ENCODE data around the gene CFAP91. TPM values are rescaled to one million over a fixed set of nuclear protein-coding genes. Genes with fewer than 3 reads are reported as not detected.
A peak's percentile ranks its signal among the peaks of the same experiment; 100 is the strongest.

Gene CFAP91
- total RNA-seq, 1 experiment from 2014 or later = not detected

DNA sequence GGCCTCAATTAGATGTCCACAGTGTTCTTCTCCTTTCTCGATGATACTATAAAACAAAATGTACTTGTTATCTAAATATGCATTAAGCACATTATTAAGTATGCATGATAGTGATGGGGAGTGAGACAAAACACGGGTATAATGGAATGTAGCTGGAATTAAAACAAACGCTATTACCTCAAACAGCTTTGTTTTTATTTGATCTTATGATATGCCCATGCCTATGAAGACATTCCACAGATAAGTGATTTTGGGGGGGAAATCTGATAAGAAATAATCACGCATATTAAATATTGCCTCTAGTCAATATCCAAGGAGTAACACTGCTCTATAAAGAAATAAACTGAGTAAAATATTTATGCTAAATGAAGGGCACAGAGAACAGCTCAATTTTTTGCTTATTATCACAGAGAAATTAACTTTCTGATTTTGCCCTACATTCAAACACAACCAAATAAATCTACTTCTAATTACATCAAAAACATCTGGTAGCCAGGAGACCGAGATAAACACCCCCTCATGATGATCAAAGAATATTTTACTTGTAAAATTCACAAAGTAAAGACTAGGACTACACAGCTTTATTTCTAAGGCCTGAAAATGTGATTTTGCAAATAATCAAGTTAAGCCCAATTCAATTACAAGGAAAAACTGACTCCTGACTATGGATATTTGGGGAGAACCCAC, 27.5 kb upstream of the CFAP91 start:
- peaks cover 48% of the 10 kb centered on the region for H3K36me3 Mint-ChIP-seq (ENCODE audit: insufficient read depth, unreplicated experiment)
- BruUV-seq (replicated peaks) = no TSS peak
- H3K9me3 Mint-ChIP-seq (ENCODE audit: unreplicated experiment) = no peaks in the 10 kb centered on the region
- ChIA-PET POLR2A (interaction anchor here (0.6 to 4.6 kb wide), 8 partner anchors 11 to 893 kb away, joined by 3 to 59 read pairs (median 9); partner anchors contain the start of genes B4GALT4, TIMMDC1 and TMEM39A), CTCF (interaction anchor here (0.5 to 1.1 kb wide), 6 partner anchors 11 to 989 kb away, joined by 3 to 5 read pairs (median 3); no protein-coding TSS in a partner anchor)
- intact Hi-C loops (cut with micrococcal nuclease) = loop anchor here (10.0 kb wide), 2 partner anchors 151 to 181 kb away; partner anchors contain the start of gene TIMMDC1
- H3K27me3 Mint-ChIP-seq (ENCODE audit: insufficient read depth, unreplicated experiment) = no peaks in the 10 kb centered on the region
- peaks cover 8% of the 10 kb centered on the region for H3K4me1 Mint-ChIP-seq (ENCODE audit: insufficient read depth, unreplicated experiment)
- TF ChIP-seq, protein P1, sequence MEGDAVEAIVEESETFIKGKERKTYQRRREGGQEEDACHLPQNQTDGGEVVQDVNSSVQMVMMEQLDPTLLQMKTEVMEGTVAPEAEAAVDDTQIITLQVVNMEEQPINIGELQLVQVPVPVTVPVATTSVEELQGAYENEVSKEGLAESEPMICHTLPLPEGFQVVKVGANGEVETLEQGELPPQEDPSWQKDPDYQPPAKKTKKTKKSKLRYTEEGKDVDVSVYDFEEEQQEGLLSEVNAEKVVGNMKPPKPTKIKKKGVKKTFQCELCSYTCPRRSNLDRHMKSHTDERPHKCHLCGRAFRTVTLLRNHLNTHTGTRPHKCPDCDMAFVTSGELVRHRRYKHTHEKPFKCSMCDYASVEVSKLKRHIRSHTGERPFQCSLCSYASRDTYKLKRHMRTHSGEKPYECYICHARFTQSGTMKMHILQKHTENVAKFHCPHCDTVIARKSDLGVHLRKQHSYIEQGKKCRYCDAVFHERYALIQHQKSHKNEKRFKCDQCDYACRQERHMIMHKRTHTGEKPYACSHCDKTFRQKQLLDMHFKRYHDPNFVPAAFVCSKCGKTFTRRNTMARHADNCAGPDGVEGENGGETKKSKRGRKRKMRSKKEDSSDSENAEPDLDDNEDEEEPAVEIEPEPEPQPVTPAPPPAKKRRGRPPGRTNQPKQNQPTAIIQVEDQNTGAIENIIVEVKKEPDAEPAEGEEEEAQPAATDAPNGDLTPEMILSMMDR (IDR thresholded peaks at IDR 0.05; ENCODE audit: unreplicated experiment) = no peak
- peak overlapping the region; percentile 91 for H3K27ac Mint-ChIP-seq (ENCODE audit: low read depth, unreplicated experiment)
- peak overlapping the region; percentile 79 for H3K4me3 Mint-ChIP-seq (ENCODE audit: unreplicated experiment)
- DNase-seq (ENCODE audit: unreplicated experiment) = no peak

DNA sequence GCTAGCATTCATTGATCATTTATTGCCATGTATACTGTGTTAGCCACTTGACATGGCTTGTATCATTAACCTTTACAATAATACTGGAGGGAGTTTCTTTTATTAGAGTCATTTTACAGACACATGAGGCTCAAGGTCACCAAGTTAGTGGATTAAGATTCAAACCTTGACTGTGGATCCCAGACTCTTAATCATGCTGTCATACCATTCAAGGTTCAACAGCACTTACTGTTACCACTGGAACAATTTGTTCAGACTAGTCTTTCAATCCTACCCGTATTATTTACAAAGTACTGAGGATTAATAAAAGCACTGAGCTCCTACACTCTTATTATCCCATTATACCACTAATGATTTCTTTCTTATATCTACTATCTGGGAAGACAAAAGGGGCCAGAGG, 26.8 kb upstream of the CFAP91 start:
- peak overlapping the region; percentile 91 for H3K27ac Mint-ChIP-seq (ENCODE audit: low read depth, unreplicated experiment)
- H3K4me1 Mint-ChIP-seq (ENCODE audit: insufficient read depth, unreplicated experiment) = peaks cover 8% of the 10 kb centered on the region
- BruUV-seq (replicated peaks) = no TSS peak
- H3K36me3 Mint-ChIP-seq (ENCODE audit: insufficient read depth, unreplicated experiment) = peaks cover 46% of the 10 kb centered on the region
- intact Hi-C loops (cut with micrococcal nuclease) = loop anchor here (2.0 to 10.0 kb wide), 3 partner anchors 151 to 213 kb away; partner anchors contain the start of genes TIMMDC1 and TMEM39A
- ChIA-PET CTCF (interaction anchor here (0.5 to 1.3 kb wide), 7 partner anchors 14 to 990 kb away, joined by 3 to 4 read pairs (median 3); partner anchors contain the start of gene TIMMDC1), POLR2A (interaction anchor here (0.6 to 4.6 kb wide), 12 partner anchors 12 to 894 kb away, joined by 3 to 59 read pairs (median 6); partner anchors contain the start of genes B4GALT4, POGLUT1, TIMMDC1 and TMEM39A)
- TF ChIP-seq, protein P1 (IDR thresholded peaks at IDR 0.05; ENCODE audit: unreplicated experiment) = no peak
- H3K27me3 Mint-ChIP-seq (ENCODE audit: insufficient read depth, unreplicated experiment) = no peaks in the 10 kb centered on the region
- peak overlapping the region; percentile 79 for H3K4me3 Mint-ChIP-seq (ENCODE audit: unreplicated experiment)
- DNase-seq (ENCODE audit: unreplicated experiment) = no peak
- no peaks in the 10 kb centered on the region for H3K9me3 Mint-ChIP-seq (ENCODE audit: unreplicated experiment)

DNA sequence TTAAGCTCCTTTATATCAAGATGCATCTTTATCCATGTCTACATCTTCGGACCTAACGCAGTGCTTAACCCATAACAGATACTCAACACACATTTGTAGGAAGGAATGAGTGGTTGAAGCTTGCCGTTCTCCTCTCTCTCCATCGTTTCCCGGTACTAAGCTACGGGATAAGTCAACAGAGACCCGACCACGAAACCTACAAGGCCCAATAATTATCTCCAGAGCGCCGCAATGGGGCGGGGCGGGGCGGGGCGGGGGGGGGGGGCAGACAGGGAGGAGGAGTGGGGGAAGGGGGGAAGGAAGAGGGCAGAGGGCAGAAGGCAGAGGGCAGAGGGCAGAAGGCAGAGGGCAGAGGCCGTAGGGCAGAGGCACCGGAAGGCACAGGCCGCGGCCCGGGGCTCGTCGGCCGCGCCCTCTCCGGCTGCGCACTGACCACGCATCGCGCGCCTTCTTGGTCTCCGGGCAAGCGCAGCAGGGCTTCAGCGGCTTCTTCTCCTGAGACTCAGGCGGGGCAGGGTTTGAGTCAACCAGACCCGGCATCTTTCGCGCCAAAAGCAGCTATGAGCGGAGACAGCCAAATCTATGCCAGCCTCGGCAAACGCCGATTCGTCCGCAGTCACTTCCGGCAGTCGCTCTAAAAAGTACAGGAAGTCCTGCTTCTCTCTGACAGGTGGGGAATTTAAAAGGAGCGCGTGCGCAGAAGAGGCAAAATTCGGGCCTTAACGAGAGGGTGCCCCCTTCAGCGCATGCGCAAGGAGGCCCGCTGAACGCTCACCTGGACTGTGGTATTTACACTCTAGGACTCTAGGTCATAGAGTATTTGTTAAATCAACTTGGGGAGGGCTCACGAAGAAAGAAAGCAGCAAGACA, 25.8 kb upstream of the CFAP91 start, which contains the start of gene COX17:
COX17 (minus strand) TSS at position 636 of the 870 bp plus-strand sequence; CDS start at position 540, 96 bp downstream.
- peak; percentile 98 for DNase-seq (ENCODE audit: unreplicated experiment)
- H3K4me1 Mint-ChIP-seq (ENCODE audit: insufficient read depth, unreplicated experiment) = peaks cover 8% of the 10 kb centered on the region
- TF ChIP-seq, protein P1 (IDR thresholded peaks at IDR 0.05; ENCODE audit: unreplicated experiment) = no peak
- peaks cover 41% of the 10 kb centered on the region for H3K36me3 Mint-ChIP-seq (ENCODE audit: insufficient read depth, unreplicated experiment)
- BruUV-seq (replicated peaks) = no TSS peak
- H3K27ac Mint-ChIP-seq (ENCODE audit: low read depth, unreplicated experiment) = peak within 1 kb of the TSS; percentile 91
- ChIA-PET POLR2A (interaction anchor here (0.6 to 4.6 kb wide), 17 partner anchors 13 to 741 kb away, joined by 3 to 59 read pairs (median 5); partner anchors contain the start of genes B4GALT4, POGLUT1, TIMMDC1 and TMEM39A), CTCF (interaction anchor here (0.5 to 1.3 kb wide), 9 partner anchors 46 to 739 kb away, joined by 3 to 4 read pairs (median 3); partner anchors contain the start of gene TIMMDC1)
- H3K27me3 Mint-ChIP-seq (ENCODE audit: insufficient read depth, unreplicated experiment) = no peaks in the 10 kb centered on the region
- intact Hi-C loops (cut with micrococcal nuclease) = loop anchor here (2.0 to 10.0 kb wide), 3 partner anchors 152 to 214 kb away; partner anchors contain the start of genes TIMMDC1 and TMEM39A
- H3K9me3 Mint-ChIP-seq (ENCODE audit: unreplicated experiment) = no peaks in the 10 kb centered on the region
- peak within 1 kb of the TSS; percentile 79 for H3K4me3 Mint-ChIP-seq (ENCODE audit: unreplicated experiment)
